LoVo (cell line): ENCODE results near the gene LTB4R2.

Experiments used
- DNase-seq: peaks from one replicate; pipeline ENCODE4 v3.0.0-alpha.2; 2016; ENCODE audit warnings: low spot score

The LTB4R2 gene

GRCh38 chr14:24299255-24300191, 10.4 kb upstream of the LTB4R2 start, which contains the start of the genes DHRS1 and NOP9:
Gene DHRS1 (minus strand): TSS chr14:24299780. CDS start chr14:24299106, 674 bp downstream.
Gene NOP9 (plus strand): TSS chr14:24299850. CDS start chr14:24299955, 105 bp downstream.
- peak; percentile 94 for DNase-seq

GRCh38 chr14:24300326-24300980, 9.5 kb upstream of the LTB4R2 start:
- DNase-seq = no peak

- DNase-seq = no peak
Observed at GRCh38 chr14:24304019-24304387, 5.9 kb upstream of the LTB4R2 start.

- DNase-seq = no peak
Observed at GRCh38 chr14:24307156-24307574, 2.8 kb upstream of the LTB4R2 start.

GRCh38 chr14:24307575-24308341, 2.2 kb upstream of the LTB4R2 start, which contains the start of gene CIDEB:
Gene CIDEB (minus strand): TSS chr14:24307977. CDS start chr14:24307858, 119 bp downstream.
- peak; percentile 80 for DNase-seq

DNA sequence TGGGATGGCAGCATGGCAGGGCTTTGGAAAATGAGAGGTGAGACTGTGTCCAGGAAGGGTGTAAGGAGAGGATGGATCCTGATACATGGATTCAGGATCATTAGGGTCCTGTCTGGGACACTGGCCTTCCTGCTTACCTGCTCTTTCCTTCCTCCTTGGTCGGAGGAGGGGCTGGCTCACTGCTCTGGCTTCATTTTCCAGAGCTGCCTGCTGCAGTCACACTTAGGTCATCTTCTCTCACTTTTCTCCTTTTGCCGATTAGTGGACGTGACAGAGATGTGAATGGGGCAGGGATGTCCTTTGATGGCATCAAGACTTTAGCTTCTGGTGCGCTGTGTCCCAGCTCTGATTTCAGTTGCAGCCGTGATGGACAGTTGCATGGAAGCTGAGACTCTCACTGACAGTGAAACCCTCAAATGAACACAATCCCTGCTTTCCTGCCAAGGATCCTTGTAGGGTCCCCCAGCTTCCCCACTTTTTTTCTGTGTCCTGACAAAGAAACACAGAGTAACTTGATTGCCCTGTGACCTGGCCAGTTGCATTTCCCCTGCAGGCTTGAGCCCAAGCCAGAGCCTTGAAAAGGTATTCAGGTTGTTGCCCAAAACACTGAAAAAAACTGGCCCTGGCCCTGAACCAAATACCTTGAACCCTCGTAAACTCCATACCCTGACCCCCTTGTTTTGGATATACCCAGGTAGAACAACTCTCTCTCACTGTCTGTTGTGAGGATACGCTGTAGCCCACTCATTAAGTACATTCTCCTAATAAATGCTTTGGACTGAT, 1.4 kb upstream of the LTB4R2 start:
- DNase-seq = no peak

DNA sequence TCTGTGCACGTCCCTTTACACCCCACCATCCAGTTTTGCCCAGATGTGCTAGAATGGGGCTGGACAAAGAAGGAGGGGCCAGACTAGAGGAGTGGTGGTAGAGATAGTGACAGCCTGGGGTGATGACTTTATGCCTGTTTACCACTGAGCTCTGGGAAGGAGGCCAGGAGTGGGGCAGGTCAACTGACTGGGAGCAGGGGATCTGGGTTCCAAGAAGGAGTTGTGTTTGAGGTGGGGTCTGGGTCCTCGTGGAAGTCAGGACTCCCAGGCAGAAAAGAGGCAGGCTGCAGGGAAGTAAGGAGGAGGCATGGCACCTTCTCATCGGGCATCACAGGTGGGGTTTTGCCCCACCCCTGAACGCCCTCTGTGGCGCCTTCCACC, 315 bp downstream of the LTB4R2 start:
- no peak for DNase-seq

GRCh38 chr14:24310646-24311604, 985 bp downstream of the LTB4R2 start, which contains the start of gene LTB4R:
Gene LTB4R (plus strand): TSS chr14:24311502. CDS start chr14:24315652, 4,150 bp downstream.
- DNase-seq = no peak

DNA sequence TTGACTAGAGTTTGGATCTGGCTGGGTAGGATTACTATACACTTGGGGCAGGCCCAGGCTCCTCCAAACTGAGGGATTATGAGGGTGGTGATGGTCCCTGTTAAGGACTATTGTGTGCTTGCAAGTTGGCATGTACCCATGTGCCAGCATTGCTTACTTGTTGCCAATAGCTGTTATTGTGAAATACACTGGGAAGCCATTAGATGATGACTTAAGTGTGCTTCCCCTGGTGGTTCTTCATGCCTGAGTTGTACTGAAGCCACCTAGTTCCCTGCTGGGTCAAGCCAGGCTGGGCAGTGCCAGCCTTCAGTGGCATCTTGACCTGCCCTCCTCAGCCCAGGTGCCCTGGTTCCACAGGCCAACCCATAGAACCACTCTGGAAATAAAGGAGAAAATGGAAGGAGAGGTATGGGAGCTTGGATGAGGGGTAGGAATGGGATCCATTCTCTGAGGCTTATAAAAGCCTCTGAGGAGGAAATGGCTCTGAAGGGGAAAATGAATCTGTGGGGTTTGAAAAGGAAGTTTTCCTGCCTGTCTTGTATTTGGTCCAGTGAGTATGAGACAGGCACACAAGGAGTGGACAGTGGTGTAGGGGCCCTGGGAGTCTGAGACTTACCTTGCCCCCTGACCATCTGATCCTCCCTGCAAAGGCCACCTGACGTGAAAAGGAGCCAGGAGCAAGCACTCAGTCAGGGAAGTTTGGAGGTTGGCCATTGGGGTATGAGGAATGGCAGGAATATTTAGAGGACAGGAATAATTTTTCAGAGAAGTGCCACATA, 2.1 kb downstream of the LTB4R2 start:
- no peak for DNase-seq

- no peak for DNase-seq
Observed at GRCh38 chr14:24312736-24313507, 3.0 kb downstream of the LTB4R2 start.

GRCh38 chr14:24313913-24314312, 4.0 kb downstream of the LTB4R2 start:
- DNase-seq = no peak

DNA sequence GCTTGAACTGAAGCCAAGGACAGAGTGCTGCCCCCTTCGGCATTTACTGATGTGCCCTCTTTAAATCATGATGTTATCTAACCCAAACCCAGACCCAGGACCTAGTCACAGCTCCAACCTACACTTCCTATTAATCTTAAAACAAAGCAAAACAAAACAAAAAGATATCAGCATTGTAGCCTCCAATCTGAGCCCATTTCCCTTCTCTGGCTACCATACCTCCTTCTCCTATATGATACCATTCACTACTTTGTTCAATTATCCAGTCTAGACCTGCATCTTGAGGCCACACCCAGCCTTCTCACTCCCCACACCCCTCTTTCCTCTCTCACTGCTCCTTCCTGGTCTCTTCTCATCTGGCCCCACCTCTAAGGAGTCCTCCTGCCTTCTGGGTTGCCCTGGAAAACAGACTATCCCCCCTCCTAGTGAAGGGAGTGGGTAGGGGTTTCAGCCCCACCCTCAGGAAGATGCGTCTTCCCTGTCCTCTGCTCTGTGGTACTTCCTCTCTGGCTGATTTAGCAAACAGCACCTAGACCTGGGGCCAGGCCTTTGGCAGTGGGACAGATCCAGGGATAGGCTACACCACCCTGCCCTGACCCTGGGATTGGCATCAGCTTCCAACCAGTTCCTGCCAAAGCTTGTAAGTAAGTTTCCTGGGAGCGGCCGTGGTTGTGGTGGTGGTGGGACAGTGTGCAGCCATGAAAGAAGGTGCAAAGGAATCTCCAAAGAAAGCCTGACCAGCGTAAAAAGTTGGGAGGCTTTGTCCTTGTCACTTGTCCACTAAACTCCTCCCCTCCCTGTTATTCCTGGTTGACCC, 4.6 kb downstream of the LTB4R2 start:
- no peak for DNase-seq

DNA sequence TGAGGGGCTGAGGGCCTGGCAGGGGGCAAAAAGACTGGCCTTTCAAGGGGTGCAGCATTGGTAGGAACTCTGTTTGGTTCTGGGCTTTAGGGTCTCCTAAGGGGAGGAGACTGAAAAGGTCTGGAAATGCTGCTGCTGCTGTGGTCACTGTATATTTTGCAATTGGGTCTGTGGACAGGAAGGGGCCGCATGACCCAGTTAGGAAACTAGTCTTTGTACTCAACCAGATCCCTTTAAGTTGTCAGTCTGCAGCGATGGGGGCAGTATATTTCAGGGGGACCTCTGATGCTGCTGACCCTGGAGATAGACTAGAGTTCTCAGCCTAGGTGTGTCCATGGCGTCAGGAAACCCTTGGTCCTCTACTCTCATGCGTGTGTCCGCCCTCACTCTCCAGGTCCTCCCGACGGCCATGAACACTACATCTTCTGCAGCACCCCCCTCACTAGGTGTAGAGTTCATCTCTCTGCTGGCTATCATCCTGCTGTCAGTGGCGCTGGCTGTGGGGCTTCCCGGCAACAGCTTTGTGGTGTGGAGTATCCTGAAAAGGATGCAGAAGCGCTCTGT, 5.4 kb downstream of the LTB4R2 start:
- DNase-seq = no peak

DNA sequence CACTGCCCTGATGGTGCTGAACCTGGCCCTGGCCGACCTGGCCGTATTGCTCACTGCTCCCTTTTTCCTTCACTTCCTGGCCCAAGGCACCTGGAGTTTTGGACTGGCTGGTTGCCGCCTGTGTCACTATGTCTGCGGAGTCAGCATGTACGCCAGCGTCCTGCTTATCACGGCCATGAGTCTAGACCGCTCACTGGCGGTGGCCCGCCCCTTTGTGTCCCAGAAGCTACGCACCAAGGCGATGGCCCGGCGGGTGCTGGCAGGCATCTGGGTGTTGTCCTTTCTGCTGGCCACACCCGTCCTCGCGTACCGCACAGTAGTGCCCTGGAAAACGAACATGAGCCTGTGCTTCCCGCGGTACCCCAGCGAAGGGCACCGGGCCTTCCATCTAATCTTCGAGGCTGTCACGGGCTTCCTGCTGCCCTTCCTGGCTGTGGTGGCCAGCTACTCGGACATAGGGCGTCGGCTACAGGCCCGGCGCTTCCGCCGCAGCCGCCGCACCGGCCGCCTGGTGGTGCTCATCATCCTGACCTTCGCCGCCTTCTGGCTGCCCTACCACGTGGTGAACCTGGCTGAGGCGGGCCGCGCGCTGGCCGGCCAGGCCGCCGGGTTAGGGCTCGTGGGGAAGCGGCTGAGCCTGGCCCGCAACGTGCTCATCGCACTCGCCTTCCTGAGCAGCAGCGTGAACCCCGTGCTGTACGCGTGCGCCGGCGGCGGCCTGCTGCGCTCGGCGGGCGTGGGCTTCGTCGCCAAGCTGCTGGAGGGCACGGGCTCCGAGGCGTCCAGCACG, 6.1 kb downstream of the LTB4R2 start:
- peak; percentile 20 for DNase-seq

GRCh38 chr14:24316597-24316950, 6.6 kb downstream of the LTB4R2 start:
- no peak for DNase-seq

DNA sequence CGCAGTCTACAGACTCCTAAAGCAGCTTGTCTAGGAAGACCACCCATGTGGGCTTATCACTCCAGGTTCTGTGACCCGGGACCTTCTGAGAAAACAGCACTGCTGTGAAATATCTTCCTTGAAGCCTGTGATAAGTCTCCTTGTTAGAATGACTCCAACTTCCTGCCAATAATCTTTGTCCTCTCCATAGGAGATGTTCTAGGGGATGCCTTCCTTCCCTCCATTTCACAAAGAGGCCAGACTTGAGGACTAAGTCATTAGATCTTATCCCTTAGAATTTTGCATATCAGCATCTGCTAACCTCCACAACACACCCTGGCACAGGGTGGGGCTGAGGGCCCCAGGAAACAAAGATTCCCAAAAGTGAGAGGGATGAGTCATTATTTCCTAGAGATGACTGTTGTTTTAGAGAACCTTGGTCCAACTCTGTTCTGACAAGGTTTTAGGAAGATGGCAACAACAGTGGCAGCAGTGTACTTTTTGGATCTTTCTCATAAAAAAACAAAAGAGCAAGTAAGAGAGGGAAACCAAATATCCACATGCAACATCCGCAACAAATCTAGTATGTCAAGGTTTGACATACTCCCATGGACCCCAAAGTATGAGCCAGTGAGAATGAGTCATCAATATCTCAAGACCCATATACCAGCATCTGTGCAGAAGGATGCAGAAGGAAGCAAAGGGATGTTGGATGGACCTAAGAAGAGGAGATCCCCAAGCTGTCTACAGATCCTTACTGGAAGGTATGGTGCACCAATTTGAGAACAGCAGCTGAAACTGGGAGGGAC, 7.4 kb downstream of the LTB4R2 start:
- no peak for DNase-seq
